K562 (cell line): Measurements from ENCODE around the gene TMEM72. TPM values are rescaled to one million over a fixed set of nuclear protein-coding genes. Genes with fewer than 3 reads are reported as not detected.

Experiments
- CREM ChIP-seq: IDR thresholded peaks from 2 replicates; pipeline ENCODE4 v1.6.1; 2014; ENCODE audit warnings: antibody characterized with exemption, low read depth
- FOXA3 ChIP-seq, 2 experiments: fragments of 450-650 bp in 1 of 2; sonication (generic) in 1 of 2; formaldehyde crosslinking; IDR thresholded peaks in 1 of 2; conservative IDR thresholded peaks in 1 of 2; 2 replicates each; pipeline versions ENCODE4 v1.4.0 to v1.8.0; 2020 to 2022; ENCODE audit warnings: mild to moderate bottlenecking in 2 of 2, missing genetic modification reagents in 1 of 2
- FOXM1 ChIP-seq, 2 experiments: fragments of 450-650 bp in 1 of 2; sonication (generic) in 1 of 2; formaldehyde crosslinking in 1 of 2; IDR thresholded peaks; 2 replicates each; pipeline versions ENCODE4 v1.6.1 to v1.9.0; 2017 to 2022; ENCODE audit warnings: low read depth in 2 of 2, mild to moderate bottlenecking in 2 of 2, missing genetic modification reagents in 1 of 2, moderate library complexity in 1 of 2
- JUND ChIP-seq, 2 experiments: IDR thresholded peaks; 2 replicates in 1 of 2; 3 replicates in 1 of 2; pipeline ENCODE4 v1.6.1; 2011; ENCODE audit warnings: borderline replicate concordance in 2 of 2, low read depth in 2 of 2, low read length in 2 of 2, improper control_type of control experiment in 1 of 2, missing biosample characterization in 1 of 2, missing genetic modification characterization in 1 of 2, missing genetic modification reagents in 1 of 2
- NELFE ChIP-seq: IDR thresholded peaks from 2 replicates; pipeline ENCODE4 v1.6.1; 2011; ENCODE audit warnings: mild to moderate bottlenecking; ENCODE audit not compliant: insufficient read depth, insufficient read length
- PHB ChIP-seq: fragments of 250-450 bp; sonication (Bioruptor Pico); IDR thresholded peaks from 2 replicates; pipeline ENCODE4 v1.5.0; 2021
- SETDB1 ChIP-seq: IDR thresholded peaks from one replicate; pipeline ENCODE4 v1.6.1; 2012; ENCODE audit warnings: low read length, control low read depth, inconsistent platforms
- TEAD1 ChIP-seq, 2 experiments: fragments of 450-650 bp in 1 of 2; sonication (generic) in 1 of 2; formaldehyde crosslinking; IDR thresholded peaks; 2 replicates each; pipeline versions ENCODE4 v1.4.0 to v1.8.0; 2020 to 2022; ENCODE audit warnings: mild to moderate bottlenecking in 2 of 2, missing genetic modification reagents in 1 of 2
- ZNF586 ChIP-seq: fragments of 450-650 bp; formaldehyde crosslinking; conservative IDR thresholded peaks from 2 replicates; pipeline ENCODE4 v1.4.0; 2020; ENCODE audit warnings: mild to moderate bottlenecking, moderate library complexity
- polyA plus RNA-seq, 8 experiments: library from polyadenylated mRNA; depleted of rRNA in 4 of 8; stranded (reverse) in 5 of 8; unstranded in 3 of 8; fragments of >200 nt; fragmentation: Nextera tagmentation in 2 of 8; fragmentation: Illumina TruSeq in 1 of 8; extraction: Ambion mirVana in 2 of 8; extraction: Trizol in 1 of 8; gene quantifications; 2 replicates each; pipeline versions ENCODE4 v1.2.1 to v1.2.3, GENCODE V29; 2011 to 2014; ENCODE audit warnings: inconsistent platforms in 1 of 8, missing spikeins in 1 of 8
- total RNA-seq, 7 experiments: library from RNA; depleted of rRNA in 6 of 7; stranded (reverse); fragments of >200 nt in 6 of 7; fragmentation: Illumina TruSeq in 2 of 7; extraction: Trizol in 2 of 7; gene quantifications; 2 replicates each; pipeline versions ENCODE4 v1.2.1 to v1.2.3, GENCODE V29; 2011 to 2021; ENCODE audit warnings: low replicate concordance in 1 of 7
- TF ChIP-seq, protein P1 (sequence below): fragments of 250-450 bp; sonication (Bioruptor Pico); IDR thresholded peaks from 2 replicates; pipeline ENCODE4 v1.4.0; 2020; ENCODE audit warnings: borderline replicate concordance

The TMEM72 gene
- total and polyA plus RNA-seq, 9 of the 15 experiments (the other 6 are each of a cell fraction or from before 2014, with no cell fraction given) = not detected

DNA sequence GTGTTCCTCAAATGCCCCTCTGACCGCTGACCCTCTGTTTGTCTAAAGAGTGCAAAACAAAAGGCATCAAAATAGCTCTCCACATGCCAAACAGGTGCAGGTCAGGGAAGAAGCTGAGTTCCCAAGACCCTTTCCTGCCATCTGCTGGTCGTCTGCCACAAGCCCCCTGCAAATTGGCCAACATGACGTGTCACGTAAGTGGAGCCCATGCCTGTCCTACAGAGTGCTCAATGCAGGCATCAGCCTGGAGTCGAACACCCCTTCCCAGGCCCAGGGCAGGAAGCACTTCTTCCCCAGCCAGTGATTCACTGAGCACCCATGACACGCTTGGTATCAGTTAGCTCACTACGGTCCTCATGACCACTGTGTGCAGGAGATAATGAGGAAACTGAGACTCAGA is 14.1 kb downstream of the TMEM72 start (continued):
- no peak for TF ChIP-seq FOXM1 (IDR thresholded peaks at IDR 0.05; ENCODE audit: low read depth)
- no peak for TF ChIP-seq FOXM1 (CRISPR knock-in tag; IDR thresholded peaks at IDR 0.05; ENCODE audit: low read depth)
- TF ChIP-seq FOXA3 (CRISPR knock-in tag; conservative IDR thresholded peaks at IDR 0.05 in 1 of 2, IDR thresholded peaks at IDR 0.05 in 1 of 2) = no peak
- TF ChIP-seq ZNF586 (CRISPR knock-in tag) = no peak
- 0 out of 2 replicates have a peak, but pooled peaks have one; percentile 27 for TF ChIP-seq JUND (IDR thresholded peaks at IDR 0.05; ENCODE audit: borderline replicate concordance, low read depth, low read length)
- TF ChIP-seq JUND (tag; IDR thresholded peaks at IDR 0.05; ENCODE audit: borderline replicate concordance, low read depth, low read length) = peak; percentile 23; the same call in 1 of the 3 replicates
- TF ChIP-seq PHB = no peak
- TF ChIP-seq, protein P1, sequence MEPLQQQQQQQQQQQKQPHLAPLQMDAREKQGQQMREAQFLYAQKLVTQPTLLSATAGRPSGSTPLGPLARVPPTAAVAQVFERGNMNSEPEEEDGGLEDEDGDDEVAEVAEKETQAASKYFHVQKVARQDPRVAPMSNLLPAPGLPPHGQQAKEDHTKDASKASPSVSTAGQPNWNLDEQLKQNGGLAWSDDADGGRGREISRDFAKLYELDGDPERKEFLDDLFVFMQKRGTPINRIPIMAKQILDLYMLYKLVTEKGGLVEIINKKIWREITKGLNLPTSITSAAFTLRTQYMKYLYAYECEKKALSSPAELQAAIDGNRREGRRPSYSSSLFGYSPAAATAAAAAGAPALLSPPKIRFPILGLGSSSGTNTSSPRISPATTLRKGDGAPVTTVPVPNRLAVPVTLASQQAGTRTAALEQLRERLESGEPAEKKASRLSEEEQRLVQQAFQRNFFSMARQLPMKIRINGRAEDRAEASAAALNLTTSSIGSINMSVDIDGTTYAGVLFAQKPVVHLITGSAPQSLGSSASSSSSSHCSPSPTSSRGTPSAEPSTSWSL (CRISPR knock-in tag) = no peak
- TF ChIP-seq SETDB1 = no peak
- no peak for TF ChIP-seq NELFE
- no peak for TF ChIP-seq TEAD1 (CRISPR knock-in tag; IDR thresholded peaks at IDR 0.05)
- peak; percentile 74 for TF ChIP-seq CREM
